Omental fat pad (tissue), 4 donors: ENCODE data around the gene MKLN1. TPM values are rescaled to one million over a fixed set of nuclear protein-coding genes. Genes with fewer than 3 reads are reported as not detected.

Experiments
- ATAC-seq: fragments of 150-250 bp; one replicate; pipeline ENCODE4 v1.9.1; 2016; ENCODE audit warnings: mild to moderate bottlenecking, moderate library complexity; ENCODE audit not compliant: low FRiP score
- DNase-seq: peaks from one replicate; pipeline ENCODE4 v3.0.0-alpha.2; 2019; ENCODE audit warnings: low spot score
- total RNA-seq, 4 donors: library from RNA; depleted of rRNA; stranded (reverse); fragments of >200 nt; gene quantifications; one replicate each; pipeline ENCODE4 v1.1.0, GENCODE V29; 2016
- TF ChIP-seq, protein P1 (sequence below), 3 donors: fragments of 450-650 bp; IDR thresholded peaks; one replicate each; pipeline ENCODE4 v1.5.1; 2016 to 2017; ENCODE audit warnings: antibody characterized with exemption in 3 of 3, mild to moderate bottlenecking in 3 of 3, moderate library complexity in 2 of 3

The MKLN1 gene
- total RNA-seq, 4 donors from 2014 or later = 48.9 to 108 (median 49.8) TPM

DNA sequence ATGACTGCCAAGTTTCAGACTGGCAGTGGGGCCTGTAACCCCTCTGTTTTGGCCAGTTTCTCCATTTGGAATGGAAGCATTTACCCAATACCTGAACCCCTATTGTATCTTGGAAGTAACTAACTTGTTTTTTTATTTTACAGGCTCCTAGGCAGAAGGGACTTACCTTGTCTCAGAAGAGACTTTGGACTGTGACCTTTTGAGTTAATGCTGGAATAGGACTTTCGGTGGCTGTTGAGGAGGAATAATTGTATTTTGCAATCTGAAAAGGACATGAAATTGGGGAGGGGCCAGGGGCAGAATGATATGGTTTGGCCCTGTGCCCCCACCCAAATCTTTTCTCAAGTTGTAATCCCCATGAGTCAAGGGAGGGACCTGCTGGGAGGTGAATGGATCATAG, 20.0 kb upstream of the MKLN1 start:
- no peak for DNase-seq
- TF ChIP-seq, protein P1, sequence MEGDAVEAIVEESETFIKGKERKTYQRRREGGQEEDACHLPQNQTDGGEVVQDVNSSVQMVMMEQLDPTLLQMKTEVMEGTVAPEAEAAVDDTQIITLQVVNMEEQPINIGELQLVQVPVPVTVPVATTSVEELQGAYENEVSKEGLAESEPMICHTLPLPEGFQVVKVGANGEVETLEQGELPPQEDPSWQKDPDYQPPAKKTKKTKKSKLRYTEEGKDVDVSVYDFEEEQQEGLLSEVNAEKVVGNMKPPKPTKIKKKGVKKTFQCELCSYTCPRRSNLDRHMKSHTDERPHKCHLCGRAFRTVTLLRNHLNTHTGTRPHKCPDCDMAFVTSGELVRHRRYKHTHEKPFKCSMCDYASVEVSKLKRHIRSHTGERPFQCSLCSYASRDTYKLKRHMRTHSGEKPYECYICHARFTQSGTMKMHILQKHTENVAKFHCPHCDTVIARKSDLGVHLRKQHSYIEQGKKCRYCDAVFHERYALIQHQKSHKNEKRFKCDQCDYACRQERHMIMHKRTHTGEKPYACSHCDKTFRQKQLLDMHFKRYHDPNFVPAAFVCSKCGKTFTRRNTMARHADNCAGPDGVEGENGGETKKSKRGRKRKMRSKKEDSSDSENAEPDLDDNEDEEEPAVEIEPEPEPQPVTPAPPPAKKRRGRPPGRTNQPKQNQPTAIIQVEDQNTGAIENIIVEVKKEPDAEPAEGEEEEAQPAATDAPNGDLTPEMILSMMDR (IDR thresholded peaks at IDR 0.05) = no peak
- no peak for ATAC-seq

DNA sequence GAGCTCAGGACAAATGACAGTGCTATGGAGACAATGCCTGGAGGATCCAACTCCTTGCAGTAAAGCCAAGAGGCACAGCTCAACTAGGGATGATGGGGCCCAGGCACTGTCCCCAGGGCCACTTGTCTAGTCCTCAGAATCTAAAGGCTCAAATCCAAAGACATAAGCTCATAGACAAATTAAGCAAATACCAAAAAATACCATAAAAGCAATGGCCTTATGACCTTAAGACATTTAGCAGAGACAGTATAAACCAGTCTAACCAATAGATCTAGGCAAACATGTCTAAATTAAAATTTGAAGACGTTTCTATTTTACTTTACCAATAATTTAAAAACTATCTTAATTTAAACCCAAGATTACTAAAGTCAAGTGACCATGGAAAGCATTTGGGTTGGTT, 14.8 kb upstream of the MKLN1 start:
- ATAC-seq (no peak), DNase-seq (no peak)
- TF ChIP-seq, protein P1 (IDR thresholded peaks at IDR 0.05) = no peak

DNA sequence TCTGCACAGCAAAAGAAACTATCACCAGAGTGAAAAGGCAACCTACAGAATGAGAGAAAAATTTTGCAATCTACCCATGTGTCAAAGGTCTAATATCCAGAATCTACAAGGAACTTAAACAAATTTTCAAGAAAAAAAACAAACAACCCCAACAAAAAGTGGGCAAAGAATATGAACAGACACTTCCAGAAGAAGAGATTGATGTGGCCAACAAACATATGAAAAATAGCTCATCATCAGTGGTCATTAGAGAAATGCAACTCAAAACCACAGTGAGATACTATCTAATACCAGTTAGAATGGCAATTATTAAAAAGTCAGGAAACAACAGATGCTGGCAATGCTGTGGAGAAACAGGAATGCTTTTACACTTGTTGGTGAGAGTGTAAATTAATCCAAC, 7.1 kb upstream of the MKLN1 start:
- ATAC-seq = no peak
- no peak for DNase-seq
- TF ChIP-seq, protein P1 (IDR thresholded peaks at IDR 0.05) = no peak

DNA sequence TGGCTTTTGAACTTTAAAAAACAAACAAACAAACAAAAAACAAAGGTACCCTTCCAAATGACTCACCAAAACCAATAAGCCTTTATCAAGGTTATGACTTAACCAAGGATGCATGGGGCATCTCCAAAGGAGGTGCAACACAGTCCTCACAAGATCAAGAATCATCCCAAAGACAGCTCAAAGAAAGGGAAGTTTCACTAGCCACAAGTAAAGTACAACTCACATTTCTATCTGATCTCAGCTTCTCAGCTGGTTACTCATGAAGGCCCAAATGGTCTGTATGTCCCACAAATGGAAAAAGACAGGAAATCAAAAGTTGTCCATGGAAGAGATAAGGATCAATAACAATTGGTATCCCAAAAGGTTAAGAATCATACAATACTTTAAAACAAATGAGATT, 6.0 kb upstream of the MKLN1 start:
- TF ChIP-seq, protein P1 (IDR thresholded peaks at IDR 0.05) = no peak
- ATAC-seq (no peak), DNase-seq (no peak)

DNA sequence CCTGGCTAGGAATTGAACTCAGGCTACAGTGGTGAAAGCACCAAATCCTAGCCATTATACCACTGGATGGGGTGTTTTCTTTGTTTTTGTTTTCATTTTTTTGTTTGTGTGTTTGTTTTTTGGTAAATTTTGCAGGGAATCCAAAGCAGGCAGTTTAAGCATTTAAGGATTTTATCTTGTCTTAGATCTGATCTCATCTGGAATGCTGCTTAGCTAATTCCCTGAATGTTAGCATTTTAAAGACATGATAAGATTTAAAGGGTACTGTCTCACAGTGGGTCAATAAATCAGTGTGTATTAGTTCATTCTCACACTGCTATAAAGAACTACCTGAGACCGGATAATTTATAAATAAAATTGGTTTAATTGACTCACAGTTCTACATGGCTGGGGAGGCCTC, 5.6 kb upstream of the MKLN1 start:
- TF ChIP-seq, protein P1 (IDR thresholded peaks at IDR 0.05) = no peak
- DNase-seq (no peak), ATAC-seq (no peak)

DNA sequence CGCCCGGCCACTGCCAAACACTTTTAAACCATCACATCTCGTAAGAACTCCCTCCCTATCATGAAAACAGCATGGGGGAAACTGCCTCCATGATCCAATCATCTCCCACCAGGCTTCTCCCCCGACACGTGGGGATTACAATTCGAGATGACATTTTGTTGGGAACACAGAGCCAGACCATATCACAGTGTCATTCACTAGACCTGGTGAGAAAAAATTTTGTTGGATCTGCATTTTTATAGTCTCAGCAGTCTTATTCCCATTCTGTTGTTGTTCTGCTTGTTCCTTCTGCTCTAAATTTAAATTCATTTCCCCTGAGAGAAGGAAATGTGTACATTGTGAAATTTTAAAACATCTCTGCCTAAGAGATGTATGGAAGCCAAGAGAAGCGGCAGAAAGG, 4.8 kb upstream of the MKLN1 start:
- ATAC-seq (no peak), DNase-seq (no peak)
- TF ChIP-seq, protein P1 (IDR thresholded peaks at IDR 0.05) = no peak

DNA sequence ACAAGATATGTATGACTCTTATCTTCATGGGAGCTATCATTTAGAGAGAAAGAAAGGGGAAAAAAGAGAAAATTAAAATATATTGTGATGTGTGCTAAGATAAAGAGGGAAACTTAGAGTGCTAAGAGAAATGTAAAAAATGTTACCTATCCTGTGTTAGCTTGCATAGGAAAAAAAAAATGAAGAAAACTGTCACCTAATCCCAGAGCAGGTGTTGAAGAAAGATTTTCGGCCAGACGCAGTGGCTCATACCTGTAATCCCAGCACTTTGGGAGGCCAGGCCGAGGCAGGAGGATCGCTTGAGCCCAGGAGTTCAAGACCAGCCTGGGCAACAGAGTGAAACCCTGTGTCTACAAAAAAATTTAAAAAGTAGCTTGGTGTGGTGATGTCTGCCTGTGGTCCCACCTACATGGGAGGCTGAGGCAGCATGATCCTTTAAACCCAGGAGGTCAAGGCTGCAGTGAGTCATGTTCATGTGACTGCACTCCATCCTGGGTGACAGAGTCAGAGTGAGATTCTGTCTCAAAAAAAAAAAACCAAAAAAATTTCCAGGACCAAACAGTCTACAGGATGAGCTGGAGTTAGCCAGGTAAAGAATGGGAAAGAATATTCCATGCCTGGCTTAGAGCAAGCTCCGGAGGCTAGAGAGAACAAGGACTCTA, 2.4 kb upstream of the MKLN1 start:
- ATAC-seq = no peak
- TF ChIP-seq, protein P1 (IDR thresholded peaks at IDR 0.05) = no peak
- DNase-seq = no peak
